Measurements from ENCODE around the gene TMEM255B.

Gene TMEM255B

GRCh38 chr13:113834496-113835200 lies 75.6 kb downstream of the TMEM255B start:
- no peak for DNase-seq (ENCODE audit: low spot score)

- no peak for DNase-seq (ENCODE audit: low spot score)
These were observed 76.6 kb downstream of the TMEM255B start for GRCh38 chr13:113835461-113836270.

- no peak for DNase-seq (ENCODE audit: low spot score)
These were observed 77.9 kb downstream of the TMEM255B start for GRCh38 chr13:113836768-113837559.

GRCh38 chr13:113837560-113838355 lies 78.7 kb downstream of the TMEM255B start:
- DNase-seq (ENCODE audit: low spot score), result no peak

GRCh38 chr13:113838711-113839201 lies 79.7 kb downstream of the TMEM255B start:
- DNase-seq (ENCODE audit: low spot score), result no peak

- DNase-seq (ENCODE audit: low spot score), result no peak
These were observed 80.6 kb downstream of the TMEM255B start for GRCh38 chr13:113839536-113840204.

GRCh38 chr13:113840541-113841352 lies 81.7 kb downstream of the TMEM255B start:
- DNase-seq (ENCODE audit: low spot score), result no peak

- DNase-seq (ENCODE audit: low spot score), result no peak
These were observed 82.3 kb downstream of the TMEM255B start for GRCh38 chr13:113841353-113841650.

GRCh38 chr13:113842336-113843062 lies 83.5 kb downstream of the TMEM255B start:
- DNase-seq (ENCODE audit: low spot score), result no peak

- no peak for DNase-seq (ENCODE audit: low spot score)
These were observed 84.1 kb downstream of the TMEM255B start for GRCh38 chr13:113843063-113843654.

- DNase-seq (ENCODE audit: low spot score), result no peak
These were observed 85.0 kb downstream of the TMEM255B start for GRCh38 chr13:113843864-113844556.

- DNase-seq (ENCODE audit: low spot score), result no peak
These were observed 86.0 kb downstream of the TMEM255B start for GRCh38 chr13:113845055-113845454.

- DNase-seq (ENCODE audit: low spot score), result no peak
These were observed 87.0 kb downstream of the TMEM255B start for GRCh38 chr13:113845723-113846635.

- DNase-seq (ENCODE audit: low spot score), result no peak
These were observed 87.8 kb downstream of the TMEM255B start for GRCh38 chr13:113846636-113847318.

- no peak for DNase-seq (ENCODE audit: low spot score)
These were observed 89.0 kb downstream of the TMEM255B start for GRCh38 chr13:113848020-113848419.

GRCh38 chr13:113848431-113849260 lies 89.6 kb downstream of the TMEM255B start:
- DNase-seq (ENCODE audit: low spot score), result no peak

Data from germinal center (tissue), 1 donor.